Hypothalamus (tissue), 51 donors: ENCODE data around the gene LGR4.

Source experiments
- DNase-seq, 51 donors: peaks; one replicate each; lab custom pipeline; 2025; lab: John Stamatoyannopoulos, UW

The LGR4 gene

DNA sequence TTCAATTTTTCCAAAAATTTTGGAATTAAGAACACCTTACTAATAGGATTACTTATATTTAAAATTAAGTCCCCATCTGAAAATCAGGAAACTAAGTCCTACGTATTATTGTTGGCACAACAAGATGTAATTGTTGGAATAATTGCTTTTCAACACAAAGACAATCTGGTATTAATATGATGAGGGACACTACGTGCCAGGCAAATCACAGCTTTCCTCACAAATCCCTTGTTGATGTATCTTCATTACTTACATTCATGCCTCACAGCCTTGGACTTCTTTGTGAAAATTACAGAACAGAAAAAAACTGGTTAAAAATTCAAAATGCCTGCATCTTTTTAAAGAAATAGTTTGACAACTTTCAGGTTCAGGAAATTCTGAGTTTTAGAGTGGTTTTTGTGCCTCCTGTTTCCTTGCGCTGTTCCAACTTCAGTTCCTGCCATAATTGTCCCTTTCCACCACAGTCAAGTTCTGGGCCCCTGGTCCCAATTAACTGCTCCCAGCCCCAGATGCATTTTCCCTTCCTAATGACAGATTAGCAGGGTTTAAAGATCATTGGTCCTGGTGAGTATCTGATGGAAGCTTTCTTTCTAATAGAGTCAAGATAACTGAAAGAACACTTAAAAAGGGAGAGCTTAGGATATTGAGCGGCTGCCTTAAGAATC, 86.3 kb downstream of the LGR4 start:
- no peak for DNase-seq

DNA sequence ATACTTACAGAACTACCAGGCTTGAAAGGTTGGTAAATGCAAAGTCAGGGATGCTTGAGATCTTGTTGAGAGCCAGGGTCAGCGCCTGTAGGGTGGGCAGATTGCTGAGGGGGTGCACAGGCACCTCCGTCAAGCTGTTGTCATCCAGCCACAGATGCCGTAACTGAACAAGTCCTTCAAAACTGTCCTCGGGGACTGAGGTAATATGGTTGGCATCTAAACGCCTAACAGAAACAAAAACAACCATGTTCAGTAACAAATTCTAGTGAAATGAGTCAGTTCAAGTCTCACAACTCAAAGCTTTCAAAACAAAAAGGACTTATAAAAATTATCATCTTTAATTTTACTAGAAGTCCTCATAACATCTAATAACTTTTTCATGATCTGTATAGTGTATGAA, 87.3 kb downstream of the LGR4 start:
- no peak for DNase-seq

DNA sequence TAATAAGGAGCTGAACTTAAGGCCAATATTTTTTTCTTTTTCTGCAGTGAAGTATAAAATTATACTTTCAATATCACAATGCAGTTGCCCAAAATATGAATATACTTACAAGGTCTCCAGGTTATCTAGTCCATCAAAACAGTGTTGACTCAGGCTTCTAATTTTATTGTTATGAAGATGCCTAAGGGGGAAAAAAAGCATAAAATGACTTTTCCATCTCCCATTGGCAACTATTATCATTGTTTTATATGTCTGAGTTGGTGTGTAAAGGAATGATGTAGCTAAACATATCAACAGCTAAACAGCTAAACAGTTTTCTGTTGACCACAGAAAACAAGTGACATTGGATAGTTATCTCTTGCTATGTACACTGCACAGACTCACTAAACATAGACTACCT, 88.4 kb downstream of the LGR4 start:
- DNase-seq: no peak

DNA sequence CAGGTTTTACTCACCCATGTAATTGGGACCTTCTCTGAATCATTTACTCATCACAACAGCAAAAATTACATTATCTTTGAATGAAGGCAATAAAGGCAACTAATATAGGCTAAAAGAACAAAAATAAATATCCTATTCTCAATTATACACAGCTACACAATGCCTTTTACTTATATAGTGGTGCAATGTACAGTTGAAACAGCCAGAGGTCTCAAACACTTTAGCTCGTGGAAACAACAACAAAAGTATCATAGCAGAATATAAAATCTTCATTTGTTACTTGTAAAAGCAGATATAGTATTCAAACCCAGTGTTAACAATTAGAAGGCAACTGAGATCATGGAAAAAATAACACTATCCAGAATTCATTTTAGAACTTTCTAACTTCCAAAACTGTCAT, 88.9 kb downstream of the LGR4 start:
- no peak for DNase-seq

DNA sequence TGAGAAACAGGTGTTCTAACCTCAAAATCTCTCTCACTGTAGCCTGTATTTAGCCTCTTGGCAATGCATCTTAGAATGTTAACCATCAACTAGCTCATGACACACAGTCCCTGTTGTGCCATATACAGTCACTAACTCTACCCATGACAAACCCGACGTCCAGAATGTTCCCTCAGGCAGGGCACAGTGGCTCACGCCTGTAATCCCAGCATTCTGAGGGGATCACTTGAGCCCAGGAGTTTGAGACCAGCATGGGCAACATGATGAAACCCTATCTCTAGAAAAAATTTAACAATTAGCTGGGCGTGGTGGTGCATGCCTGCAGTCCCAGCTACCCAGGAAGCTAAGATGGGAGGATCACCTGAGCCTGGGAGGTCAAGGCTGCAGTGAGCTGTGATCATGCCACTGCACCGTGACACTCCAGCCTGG, 91.3 kb downstream of the LGR4 start:
- DNase-seq: no peak

DNA sequence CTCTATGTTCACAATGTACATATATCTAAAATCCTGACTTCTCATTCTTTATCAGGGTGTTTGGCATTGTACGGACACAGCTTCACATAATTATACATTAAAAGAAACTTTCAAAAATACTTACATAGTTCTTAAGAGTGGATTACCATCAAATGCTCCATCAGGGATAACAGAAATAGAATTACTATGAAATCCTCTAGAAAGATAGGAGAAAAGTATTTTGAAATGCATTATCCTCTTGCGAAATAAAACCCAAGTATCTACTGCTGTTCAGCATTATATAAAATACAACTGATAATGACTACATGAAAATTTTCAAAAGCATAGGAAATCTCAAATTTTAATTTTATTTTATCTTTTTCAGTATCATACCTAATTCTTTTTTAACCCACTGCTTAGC, 91.8 kb downstream of the LGR4 start:
- DNase-seq: no peak

DNA sequence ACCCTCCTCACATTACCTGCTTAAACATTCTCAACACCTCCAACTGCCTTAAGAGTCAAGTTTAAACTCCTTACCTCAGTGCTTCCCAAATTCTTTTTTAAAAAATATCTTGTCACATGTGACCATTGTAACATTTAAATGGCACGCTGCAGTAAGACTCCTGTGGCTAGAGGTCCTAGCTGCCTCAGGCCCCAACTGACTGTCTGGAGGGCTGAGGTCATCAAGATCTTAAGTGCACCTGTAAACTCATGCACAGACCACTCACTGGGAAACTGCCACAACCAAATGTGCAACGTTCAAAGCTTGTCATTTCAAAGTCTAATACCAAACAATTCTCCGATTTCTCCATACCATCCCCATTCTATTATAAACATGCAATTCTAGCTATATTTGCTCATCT, 93.1 kb downstream of the LGR4 start:
- no peak for DNase-seq

DNA sequence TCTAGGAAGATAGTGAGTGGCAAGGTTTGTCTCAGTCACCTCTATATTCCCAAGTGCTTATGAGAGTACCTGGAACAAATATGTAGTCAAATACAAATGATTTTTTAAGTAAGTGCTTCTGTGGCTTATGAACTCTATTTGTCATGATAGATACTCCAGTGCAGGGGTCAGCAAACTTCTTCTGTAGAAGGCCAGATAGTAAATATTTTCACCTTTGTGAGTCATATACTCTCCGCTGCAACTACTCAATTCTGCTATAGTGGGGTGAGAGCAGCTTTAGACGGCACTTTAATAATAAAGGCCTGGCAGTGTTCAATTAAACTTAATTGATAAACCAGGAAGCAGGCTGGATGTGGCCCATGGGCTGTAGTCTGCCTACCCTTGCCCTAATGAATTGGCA, 97.2 kb downstream of the LGR4 start:
- no peak for DNase-seq

DNA sequence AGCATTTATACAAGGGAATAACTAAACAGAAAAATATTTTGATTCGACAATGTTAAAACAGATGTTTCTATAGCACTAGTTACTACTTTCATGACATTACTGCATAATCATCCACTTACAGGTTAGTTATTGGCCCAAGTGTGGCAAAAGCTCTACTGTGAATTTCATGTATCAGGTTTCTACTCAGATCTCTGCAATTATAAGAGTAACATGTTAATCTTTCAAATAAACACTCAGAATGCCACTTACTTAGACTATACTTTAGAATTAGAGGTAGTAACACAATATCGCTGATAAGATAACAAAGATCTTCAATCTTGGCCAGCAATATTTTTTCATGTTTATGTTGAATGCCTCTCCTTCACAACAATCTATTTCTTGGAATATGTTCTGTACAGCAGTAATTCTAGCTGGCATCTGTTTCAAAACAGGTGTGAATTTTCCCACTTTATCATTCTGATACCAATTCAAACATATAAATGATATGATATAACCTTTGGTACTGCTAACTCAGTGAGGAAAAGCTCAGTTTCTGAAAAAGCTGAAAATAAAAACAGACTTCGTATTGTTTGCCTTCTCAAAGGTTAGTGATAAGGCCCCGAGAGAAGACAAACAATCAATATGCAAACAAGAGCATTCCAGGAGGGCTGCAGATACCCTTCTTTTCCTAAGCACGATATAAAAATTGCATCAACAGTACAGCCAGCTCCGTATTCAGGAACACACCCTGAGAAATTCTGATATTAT, 98.6 kb downstream of the LGR4 start:
- DNase-seq: no peak

DNA sequence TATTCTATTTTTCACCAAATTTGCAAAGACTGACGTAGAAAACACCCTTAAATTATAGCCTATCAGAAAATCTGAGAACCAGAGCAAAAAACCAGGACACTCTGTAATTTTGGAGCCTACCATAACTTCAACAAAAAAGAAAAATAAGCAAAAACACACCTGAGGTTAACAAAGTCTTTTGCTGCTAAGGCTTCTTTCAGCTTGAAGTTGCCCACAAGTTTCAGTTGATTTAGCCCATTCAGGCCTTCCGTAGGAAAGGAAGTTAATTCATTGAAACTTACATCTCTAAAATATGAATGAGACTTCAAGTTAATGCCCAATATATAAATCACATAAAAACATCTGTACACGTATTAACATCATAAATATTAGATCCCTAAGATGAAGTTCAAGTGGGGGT, 99.2 kb downstream of the LGR4 start:
- DNase-seq: no peak

DNA sequence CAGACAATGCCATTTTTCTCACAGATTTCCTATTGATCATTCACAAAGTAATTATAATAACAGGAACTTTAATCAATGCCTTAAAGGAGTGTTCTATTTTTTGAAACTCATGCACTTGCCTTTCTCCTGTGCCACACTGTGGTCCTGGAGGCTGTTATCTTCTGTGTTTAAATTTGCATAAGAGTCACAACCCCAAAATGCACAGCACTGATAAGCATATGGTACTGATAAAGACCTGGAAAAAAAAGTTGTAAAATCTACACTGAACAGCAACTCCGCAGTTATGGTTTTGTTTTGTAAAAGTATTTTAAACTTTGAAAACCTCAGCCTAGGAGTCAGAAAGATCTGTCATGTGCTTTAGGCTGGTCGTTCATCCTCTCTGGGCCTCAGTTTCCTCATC, 100.4 kb downstream of the LGR4 start:
- DNase-seq: no peak

DNA sequence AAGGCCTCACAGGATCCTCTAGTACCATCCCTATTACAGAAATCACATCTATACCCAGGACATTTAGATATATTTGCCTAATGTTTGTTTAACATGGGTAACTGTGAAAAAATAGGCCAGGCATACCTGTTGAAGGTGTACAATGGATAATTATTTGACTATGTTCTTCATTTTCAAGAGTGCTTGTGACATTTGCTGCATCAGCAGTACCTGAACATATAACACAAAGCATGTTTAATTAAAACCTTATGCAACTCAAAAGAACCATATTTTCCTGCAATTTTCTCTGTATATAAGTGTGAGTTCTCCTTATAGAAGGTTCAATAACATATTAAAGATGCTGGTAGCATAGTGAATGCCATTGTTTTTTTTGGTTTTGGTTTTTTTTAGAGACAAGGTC, 101.1 kb downstream of the LGR4 start:
- no peak for DNase-seq

DNA sequence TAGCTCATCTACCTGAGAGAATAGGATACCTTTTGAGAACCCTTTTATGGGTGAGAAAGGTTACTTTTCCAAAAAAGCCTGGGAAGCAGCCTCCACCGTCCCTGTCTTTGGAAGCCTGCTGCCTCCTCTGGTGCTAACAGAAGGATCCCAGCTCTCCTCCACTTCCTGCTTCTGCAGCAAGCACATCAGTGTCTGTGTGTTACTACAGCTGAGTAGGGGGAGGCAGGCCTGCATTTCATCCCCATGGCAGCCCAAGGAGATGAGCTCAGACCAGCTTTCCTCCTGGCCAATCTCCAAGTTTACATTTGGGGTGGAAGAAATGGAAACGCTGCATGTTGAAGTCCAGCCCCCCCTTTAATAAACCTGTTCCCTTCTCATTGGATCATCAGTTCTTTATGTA, 102.2 kb downstream of the LGR4 start:
- no peak for DNase-seq

DNA sequence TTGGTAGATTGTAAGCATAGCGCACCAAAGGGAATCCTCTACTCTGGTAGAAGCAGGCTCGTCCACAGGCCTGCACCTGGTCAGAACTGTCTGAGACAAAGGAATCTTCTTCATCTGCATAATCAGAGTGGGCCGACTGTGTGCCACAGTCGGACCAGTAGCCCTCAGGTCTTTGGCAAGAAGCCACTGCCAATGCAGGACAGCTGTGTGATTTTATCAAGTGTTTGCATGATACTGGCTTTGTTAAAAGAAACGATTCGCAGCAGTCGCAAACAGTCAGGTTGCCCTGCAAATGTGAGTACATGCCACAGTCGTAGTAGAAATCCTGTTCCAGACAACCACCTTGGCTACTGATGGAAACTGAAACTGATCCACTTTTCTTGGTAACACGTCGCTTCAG, 104.7 kb downstream of the LGR4 start:
- no peak for DNase-seq

DNA sequence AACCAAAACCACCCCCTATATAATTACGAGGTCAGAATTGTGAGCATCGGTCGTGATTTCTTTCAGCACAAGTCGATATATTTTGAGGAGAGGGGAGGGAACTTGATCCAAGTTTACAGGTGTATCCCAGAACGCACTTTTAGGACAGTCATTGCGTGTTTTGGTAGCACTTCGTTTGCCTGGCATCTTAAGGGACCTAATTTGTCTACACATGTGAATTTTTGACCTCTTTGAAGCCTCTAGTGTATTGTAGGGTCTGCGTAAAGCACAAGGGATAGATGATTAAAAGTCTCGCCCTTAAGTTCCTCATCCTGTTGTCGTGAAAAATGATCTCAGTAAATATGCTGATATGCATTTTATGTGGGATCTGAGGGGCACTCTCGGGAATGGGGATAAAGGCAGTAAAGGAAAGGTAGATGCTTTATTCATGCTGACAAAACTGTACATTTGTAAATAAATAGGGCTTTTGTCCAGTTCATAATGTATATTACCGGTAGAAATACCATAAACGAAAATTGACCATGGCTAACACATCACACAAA, 108.9 kb downstream of the LGR4 start:
- no peak for DNase-seq

DNA sequence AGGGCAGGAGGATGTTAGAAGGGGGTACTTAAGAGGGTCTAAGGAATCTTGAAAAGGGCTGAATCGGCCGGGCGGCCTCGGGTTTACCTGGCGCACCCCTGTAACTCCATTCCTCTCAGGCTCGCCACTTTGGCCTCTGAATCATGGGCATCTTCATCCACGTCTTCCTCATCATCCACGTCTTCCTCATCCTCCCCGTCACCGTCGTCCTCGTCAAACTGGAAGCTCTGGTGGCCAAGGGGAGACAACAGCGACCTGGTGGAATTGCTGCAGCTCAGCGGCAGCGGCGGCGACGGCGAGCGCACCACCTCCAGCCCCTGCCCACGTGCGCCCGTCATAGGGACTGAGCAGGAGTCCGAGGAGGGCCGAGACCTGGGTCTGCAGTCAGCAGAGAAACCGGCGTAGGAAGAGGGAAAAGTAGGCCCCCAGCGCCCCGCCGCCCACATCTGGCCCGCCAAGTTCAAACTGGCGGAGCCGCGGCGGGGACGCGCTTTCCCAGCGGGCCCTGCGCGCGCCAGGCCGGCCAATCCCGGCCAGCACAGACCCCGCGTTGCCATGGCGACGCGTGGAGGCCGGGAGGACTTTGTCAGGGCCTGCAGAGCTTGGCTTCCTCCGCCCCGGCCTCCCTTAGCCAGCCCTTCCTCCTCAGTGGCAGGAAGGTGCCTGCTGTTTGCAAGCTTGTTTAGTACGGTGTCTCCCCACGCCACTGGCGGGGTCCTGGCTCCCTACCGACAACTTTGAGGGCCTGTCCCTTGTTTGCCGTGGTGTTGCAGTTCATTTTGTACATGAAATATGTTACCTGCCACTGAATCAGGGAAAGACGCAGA, 109.6 kb downstream of the LGR4 start, which contains the start of gene CCDC34:
CCDC34 (minus strand) TSS at position 467 of the 827 bp plus-strand sequence; CDS start at position 446, 21 bp downstream.
- DNase-seq: peak; percentile 14 to 86 (median 69)

DNA sequence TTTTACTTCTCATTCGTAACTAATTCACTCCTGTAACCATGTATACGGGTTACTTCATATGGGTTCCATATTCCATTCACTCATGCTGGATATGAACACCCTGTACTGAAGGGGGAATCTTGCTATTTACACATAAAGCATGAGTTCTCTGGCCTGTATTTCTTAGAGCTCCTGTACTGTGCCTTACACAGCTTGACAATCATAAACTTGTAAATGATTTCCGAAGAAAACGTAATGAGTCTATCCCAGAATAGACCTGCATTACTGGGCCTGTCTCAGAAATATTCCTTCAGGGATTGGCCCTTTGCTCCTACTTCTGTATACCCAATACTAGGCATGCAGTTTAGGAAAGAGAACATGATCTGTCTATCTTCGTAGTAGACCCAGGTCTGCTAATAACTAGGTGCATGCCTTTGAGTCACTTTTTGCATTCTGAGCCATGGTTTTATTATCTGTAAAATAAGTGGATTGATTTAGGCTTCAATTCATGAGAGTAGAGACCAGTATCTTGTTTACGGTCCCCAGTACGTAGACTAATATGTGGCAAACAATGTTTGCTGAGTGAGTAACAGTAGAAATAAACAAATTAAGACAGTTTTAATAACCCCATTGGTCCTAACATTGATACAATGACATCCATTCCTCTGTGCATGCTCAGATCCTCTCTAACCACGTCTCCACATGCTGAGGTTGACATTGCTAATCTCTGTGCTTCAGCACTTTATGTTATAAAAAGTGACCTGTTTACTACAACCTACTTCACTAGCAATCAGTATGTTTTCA, 110.8 kb downstream of the LGR4 start:
- no peak for DNase-seq

DNA sequence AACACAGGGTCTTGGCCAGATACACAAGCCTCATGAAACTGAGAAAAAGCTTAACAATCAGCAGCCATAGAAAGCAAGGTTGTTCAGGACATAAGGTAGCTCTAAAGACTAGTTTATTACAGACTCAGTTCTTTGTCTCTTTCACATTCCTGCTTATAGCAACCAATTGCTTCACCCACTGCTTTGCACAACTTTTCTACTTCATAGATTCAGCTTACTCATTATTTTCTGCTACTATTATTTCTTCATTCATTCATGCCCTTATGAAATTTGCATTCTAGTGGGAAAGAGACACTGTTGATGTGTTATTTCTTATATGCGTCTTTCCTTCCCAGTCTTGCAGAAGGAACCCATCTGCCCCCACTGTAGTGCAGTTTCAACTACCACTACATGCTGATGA, 114.3 kb downstream of the LGR4 start:
- no peak for DNase-seq

DNA sequence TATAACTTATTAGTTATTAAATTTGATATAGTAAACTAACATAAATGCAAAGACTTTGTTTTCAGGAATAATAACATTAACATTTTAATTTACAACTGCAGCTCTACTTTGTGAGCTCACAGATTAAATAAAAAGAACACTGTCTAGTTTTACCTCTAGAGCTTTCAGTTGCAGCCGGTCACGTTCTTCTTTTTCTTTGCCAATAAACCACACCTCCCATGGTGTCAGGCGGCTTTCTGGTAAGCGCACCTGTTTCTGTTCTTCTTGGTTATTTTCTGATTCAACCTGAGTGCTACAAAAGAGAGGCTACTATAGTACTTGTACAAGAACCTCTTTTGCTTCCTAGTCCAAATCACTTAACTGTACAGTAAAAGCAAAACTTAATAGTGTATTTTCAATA, 115.3 kb downstream of the LGR4 start:
- DNase-seq: no peak

DNA sequence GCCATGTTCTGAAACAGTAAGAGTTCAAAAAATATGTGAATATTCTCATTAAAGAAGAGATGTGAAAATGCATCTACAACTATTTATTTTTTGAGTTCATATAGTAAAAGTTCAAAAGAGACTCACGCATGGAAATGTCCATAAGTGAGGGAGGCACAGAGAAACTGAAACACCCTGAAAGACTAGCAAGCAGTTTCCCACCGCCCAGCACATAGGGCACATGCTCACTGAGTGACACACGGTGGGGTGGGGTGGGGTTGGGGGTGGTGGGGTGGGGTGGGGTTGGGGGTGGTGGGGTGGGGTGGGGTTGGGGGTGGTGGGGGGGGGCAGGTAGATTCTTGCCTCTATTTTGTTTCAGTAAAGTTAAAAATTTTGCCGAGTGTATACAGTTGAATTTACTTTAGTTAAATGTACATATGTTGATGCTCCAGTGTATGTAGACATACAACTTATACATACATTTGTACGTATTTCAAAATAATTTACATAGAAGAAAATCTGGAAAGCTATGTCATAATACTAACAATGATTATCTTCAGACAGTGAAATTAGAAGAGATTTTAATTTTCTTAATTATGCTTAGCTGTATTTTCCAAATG, 115.9 kb downstream of the LGR4 start:
- no peak for DNase-seq
